Activated T-cell treated with anti-CD3 and anti-CD28 coated beads, Interleukin-2, amount 50 U/mL, for 72 hours (primary cell): ENCODE measurements around the gene PASK. TPM values are rescaled to one million over a fixed set of nuclear protein-coding genes. Genes with fewer than 3 reads are reported as not detected.

Experiments used
- ATAC-seq, 2 donors: fragments of 150-1000 bp; cut with Tn5 transposase; replicated peaks in 1 of 2; 2 replicates each; pipeline ENCODE4 v1.10.0; 2021; ENCODE audit warnings: moderate library complexity in 2 of 2, mild to moderate bottlenecking in 1 of 2
- DNase-seq, 2 donors: peaks; one replicate each; pipeline ENCODE4 v3.0.0; 2021 to 2022; ENCODE audit warnings: mixed read lengths in 1 of 2
- H3K27ac Mint-ChIP-seq: one replicate; pipeline ENCODE4 v1.8.0; 2022; ENCODE audit warnings: mild to moderate bottlenecking, moderate library complexity, mixed read lengths
- H3K27me3 Mint-ChIP-seq: one replicate; pipeline ENCODE4 v1.8.0; 2022; ENCODE audit warnings: low read depth, mixed read lengths
- H3K36me3 Mint-ChIP-seq, 2 donors: one replicate each; pipeline ENCODE4 v1.8.0; 2022; ENCODE audit warnings: mixed read lengths in 2 of 2, mild to moderate bottlenecking in 1 of 2; ENCODE audit not compliant: insufficient read depth in 2 of 2
- H3K4me1 Mint-ChIP-seq: one replicate; pipeline ENCODE4 v1.8.0; 2022; ENCODE audit warnings: low read depth, mixed read lengths
- H3K4me3 Mint-ChIP-seq, 2 donors: one replicate each; pipeline ENCODE4 v1.8.0; 2022; ENCODE audit warnings: mild to moderate bottlenecking in 2 of 2, mixed read lengths in 2 of 2, moderate library complexity in 2 of 2
- H3K9me3 Mint-ChIP-seq, 2 donors: one replicate each; pipeline ENCODE4 v1.8.0; 2022; ENCODE audit warnings: mixed read lengths in 2 of 2
- total RNA-seq, 2 donors: library from RNA; stranded (reverse); gene quantifications; one replicate each; pipeline ENCODE4 v1.2.3, GENCODE V29; 2022

The PASK gene
- total RNA-seq, 2 donors from 2014 or later = 123 to 171 TPM

DNA sequence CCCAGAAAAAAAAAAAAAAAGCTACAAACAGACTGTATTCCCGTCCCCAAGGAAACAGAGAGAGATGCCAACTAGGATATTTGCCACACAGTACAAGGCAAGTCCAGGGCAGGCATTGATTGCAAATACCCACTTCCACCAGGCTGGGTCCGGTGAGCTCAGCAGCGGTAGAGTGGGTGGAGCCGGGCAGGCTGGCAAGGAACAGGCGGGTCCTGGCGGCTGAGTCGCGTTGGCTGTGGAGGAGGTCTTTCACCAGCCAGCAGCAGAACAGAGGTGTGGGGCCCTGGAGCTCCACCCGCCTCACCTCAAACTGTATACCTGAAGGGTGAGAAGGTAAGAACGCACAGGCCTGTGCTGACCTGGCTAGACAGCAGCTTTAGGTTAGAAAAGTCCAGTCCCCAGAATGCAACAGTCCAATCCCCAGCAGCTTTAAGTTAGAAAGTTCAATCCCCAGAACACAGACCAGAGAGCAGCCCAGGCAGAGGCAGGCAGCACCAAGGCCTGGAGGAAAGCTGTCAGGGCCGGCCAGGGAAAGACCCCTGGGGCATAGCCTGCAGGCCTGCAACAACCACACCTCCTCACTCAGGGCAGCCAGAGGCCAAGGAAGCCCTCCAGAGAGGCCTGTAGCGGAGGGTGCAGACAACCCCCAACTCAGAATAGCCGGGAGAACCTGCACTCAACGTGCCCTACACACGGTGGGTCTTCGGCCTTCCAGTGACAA lies 25.3 kb downstream of the PASK start:
- H3K36me3 Mint-ChIP-seq = peaks cover 16 to 34% of the 10 kb centered on the region in 2 donors
- H3K27me3 Mint-ChIP-seq = no peaks in the 10 kb centered on the region
- H3K4me3 Mint-ChIP-seq = peak overlapping the region; percentile 71 to 80
- DNase-seq (peak; percentile 44 to 67), ATAC-seq (peak; percentile 43 to 64)
- peak overlapping the region; percentile 62 for H3K27ac Mint-ChIP-seq
- peaks cover 3 to 4% of the 10 kb centered on the region in 2 donors for H3K9me3 Mint-ChIP-seq
- H3K4me1 Mint-ChIP-seq = peaks cover 57% of the 10 kb centered on the region

DNA sequence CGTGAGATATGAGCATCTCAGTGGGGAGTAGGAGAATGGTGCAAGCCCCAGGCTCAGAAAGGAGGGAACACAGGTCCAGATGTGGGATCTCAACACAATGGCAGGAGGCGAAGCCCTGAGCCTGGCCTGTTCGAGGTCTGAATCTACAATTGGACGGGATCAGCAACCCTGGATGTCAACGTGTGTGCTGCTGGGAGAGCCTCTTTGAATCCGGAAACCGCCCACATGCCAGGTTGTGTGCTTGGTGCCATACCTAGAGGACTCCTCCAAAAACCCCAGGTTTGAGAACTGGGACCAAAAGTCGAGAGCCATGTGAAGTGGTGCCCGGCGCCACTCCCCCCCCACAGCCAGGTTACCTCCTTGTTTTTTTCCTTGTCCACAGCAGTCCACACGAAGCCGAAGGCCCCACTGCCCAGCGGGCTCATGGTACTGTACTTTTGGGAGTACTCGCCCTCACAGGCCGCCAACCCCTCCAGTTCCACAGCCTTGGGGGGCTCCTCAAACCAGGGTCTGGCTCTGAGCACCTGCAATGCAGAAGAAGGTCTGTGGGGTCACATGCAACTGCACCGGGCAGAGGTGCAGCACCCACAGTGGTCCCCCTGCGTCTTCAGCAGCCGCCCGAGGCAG lies 26.8 kb downstream of the PASK start:
- ATAC-seq = no peak
- no peak for DNase-seq
- peaks cover 3 to 4% of the 10 kb centered on the region in 2 donors for H3K9me3 Mint-ChIP-seq
- H3K36me3 Mint-ChIP-seq = peaks cover 10 to 23% of the 10 kb centered on the region in 2 donors
- H3K4me1 Mint-ChIP-seq = peaks cover 42% of the 10 kb centered on the region
- H3K27me3 Mint-ChIP-seq = no peaks in the 10 kb centered on the region
- no peak overlapping the region for H3K27ac Mint-ChIP-seq
- no peak overlapping the region for H3K4me3 Mint-ChIP-seq

DNA sequence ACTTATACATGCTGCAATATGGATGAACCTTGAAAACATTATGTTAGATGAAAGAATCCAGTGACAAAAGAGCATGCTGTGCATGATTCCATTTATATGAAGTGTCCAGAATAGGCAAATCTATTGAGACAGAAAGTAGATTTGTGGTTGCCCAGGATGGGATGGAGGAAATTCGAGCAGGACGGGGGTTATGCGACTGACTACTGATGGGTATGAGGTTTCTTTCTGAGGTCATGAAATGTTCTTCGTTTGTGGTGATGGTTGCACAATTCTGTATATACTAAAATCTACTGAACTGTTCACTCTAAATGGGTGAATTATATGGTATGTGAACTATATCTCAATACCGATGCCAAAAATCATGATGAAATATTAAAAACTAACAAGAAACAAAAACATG lies 28.3 kb downstream of the PASK start:
- Mint-ChIP-seq H3K9me3 (peaks cover 3 to 4% of the 10 kb centered on the region in 2 donors), H3K27me3 (no peaks in the 10 kb centered on the region), H3K4me3 (no peak overlapping the region), H3K27ac (peak overlapping the region; percentile 57), H3K4me1 (peaks cover 27% of the 10 kb centered on the region), H3K36me3 (peaks cover 14 to 28% of the 10 kb centered on the region in 2 donors)
- DNase-seq (no peak), ATAC-seq (no peak)

DNA sequence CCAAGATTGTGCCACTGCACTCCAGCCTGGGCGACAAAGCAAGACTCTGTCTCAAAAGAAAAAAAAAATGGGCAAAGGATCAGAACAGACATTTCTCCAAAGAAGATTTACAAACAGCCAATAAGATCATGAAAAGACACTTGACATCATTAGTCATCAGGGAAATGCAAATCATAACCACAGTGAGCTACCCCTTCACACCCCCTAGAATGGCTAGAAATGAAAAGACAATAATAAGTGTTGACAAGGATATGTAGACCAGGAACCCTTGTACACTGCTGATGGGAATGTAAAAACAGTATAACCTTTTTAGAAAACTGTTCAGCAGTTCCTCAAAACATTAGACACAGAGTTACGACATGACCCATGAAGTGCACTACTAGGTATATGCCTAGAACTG lies 28.8 kb downstream of the PASK start:
- H3K27ac Mint-ChIP-seq = no peak overlapping the region

DNA sequence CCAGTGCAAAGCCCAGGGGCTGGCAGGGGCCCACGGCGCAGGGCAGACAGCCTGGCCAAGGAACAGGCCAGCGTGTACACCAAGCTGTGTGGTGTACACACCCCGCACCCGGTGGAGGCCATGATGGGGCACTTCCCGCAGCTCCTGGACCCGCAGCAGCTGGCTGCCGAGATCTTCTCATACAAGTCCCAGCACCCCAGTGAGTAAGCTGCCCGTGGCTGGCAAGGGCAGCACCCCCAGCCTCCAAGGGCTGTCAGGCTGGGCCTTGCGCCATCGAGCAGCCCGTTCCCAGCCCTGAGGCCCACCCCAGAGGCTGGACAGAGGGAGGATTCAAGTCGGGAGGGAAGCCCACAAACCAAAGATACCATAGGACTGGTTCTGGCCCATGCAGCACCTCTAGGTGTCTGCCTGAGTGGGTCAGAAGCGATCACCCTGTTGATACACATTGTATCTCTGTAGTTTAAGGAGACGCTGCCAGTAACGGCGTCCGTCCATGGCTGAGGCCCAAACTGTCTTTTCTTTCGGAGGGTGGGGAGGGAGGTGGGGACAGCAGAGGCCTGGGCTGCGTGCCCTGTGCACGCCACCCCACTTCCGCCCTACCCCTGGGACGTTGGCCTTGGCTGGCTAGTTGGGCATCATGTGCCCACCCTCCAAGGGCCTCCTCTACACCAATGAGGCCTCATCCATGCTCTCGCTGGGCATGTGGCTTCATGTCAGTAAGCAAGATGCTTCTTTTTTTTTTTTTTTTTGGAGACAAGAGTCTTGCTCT lies 30.4 kb downstream of the PASK start:
- H3K27ac Mint-ChIP-seq = no peak overlapping the region
- no peaks in the 10 kb centered on the region for H3K27me3 Mint-ChIP-seq
- peaks cover 3 to 4% of the 10 kb centered on the region in 2 donors for H3K9me3 Mint-ChIP-seq
- H3K36me3 Mint-ChIP-seq = peaks cover 19 to 34% of the 10 kb centered on the region in 2 donors
- H3K4me3 Mint-ChIP-seq = no peak overlapping the region
- H3K4me1 Mint-ChIP-seq = peaks cover 8% of the 10 kb centered on the region
- DNase-seq (no peak), ATAC-seq (no peak)

More for the DNA sequence above, 28.8 kb downstream of the PASK start:
- Mint-ChIP-seq H3K27me3 (no peaks in the 10 kb centered on the region), H3K4me1 (peaks cover 22% of the 10 kb centered on the region), H3K4me3 (no peak overlapping the region), H3K36me3 (peaks cover 14 to 29% of the 10 kb centered on the region in 2 donors), H3K9me3 (peaks cover 3 to 4% of the 10 kb centered on the region in 2 donors)
- ATAC-seq = peak; percentile 47 to 51
- DNase-seq = no peak

DNA sequence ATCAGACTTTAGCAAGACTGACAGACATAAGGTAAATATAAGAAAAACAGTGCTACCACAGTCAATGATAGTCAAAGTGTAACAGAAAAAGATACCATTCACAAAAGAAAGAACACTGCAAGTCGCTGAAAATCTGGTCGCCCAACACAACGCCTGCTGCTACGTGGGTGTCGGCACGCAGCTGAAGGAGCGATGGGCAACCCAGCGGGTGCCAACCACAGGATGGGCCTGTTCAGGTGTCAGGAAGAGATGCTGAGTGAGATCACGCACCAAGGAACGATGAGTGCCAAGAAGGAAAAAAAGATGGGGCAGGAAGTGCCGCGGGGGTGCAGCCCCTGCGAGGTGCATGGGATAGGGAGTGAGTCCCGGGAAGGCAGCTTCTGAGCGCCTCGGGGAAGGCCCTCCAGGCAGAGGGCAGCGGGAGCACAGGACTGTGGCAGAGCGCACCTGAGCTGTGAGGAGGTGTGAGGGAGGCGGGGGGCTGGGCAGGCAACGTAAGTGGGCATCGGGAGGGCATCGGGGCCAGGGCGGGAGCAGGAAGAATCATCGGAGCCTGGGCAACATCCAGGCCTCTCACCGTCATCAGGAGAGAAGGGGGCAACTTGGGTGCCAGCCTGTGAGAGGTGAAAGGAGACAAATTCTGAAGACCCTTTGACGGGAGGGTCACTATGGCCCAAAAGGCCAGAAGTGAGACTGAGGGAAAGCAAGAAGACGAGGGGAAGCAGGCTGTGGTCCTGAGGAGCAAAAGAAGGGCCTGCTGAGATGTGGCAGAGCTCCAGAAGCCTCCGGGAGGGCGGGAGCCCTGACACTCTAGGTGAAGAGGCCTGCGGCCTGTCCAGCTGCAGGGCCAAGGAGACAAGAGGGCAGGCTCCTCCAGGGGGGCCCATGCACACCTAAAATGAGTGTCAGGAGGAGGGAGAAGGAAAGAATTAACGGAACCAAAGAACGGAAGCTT lies 32.4 kb downstream of the PASK start:
- Mint-ChIP-seq H3K27me3 (no peaks in the 10 kb centered on the region), H3K27ac (peak overlapping the region; percentile 70), H3K36me3 (peaks cover 22 to 39% of the 10 kb centered on the region in 2 donors), H3K9me3 (peaks cover 3 to 4% of the 10 kb centered on the region in 2 donors), H3K4me1 (peaks cover 18% of the 10 kb centered on the region), H3K4me3 (no peak overlapping the region)
- ATAC-seq (no peak), DNase-seq (no peak)

DNA sequence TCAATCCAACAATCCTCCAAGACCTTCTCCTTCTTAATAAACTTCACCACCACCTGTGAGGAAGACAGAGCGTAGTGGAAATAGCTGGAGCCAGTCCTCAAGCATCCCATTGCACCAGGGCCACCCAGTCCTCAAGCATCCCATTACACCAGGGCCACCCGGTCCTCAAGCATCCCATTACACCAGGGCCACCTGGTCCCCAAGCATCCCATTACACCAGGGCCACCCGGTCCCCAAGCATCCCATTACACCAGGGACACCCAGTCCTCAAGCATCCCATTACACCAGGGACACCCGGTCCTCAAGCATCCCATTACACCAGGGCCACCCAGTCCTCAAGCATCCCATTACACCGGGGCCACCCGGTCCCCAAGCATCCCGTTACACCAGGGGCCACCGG lies 33.9 kb downstream of the PASK start:
- no peak for DNase-seq
- no peak for ATAC-seq
- Mint-ChIP-seq H3K36me3 (peaks cover 17 to 30% of the 10 kb centered on the region in 2 donors), H3K4me1 (peaks cover 20% of the 10 kb centered on the region), H3K27ac (peak overlapping the region; percentile 43), H3K27me3 (no peaks in the 10 kb centered on the region), H3K4me3 (no peak overlapping the region), H3K9me3 (no peaks in the 10 kb centered on the region)

DNA sequence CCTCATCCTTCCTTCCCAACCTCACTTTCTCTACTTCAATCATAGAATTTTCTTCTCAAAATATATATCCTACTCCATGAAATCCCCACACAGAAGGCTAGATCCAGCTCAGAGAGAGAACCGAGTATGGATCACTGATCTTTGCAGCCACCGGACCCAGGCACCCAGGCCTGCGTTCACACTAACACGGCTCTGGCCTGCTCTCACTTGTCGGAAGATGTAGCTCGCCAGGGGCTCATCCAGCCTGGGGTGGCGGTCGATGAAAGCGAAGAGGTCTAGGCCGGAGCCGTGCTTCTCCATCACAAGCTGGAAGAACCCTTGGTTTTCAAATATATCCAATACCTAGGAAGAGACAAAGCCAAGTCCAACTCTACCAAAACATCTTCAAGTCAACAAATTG lies 34.4 kb downstream of the PASK start:
- no peak overlapping the region for H3K4me3 Mint-ChIP-seq
- H3K27ac Mint-ChIP-seq = peak overlapping the region; percentile 43

DNA sequence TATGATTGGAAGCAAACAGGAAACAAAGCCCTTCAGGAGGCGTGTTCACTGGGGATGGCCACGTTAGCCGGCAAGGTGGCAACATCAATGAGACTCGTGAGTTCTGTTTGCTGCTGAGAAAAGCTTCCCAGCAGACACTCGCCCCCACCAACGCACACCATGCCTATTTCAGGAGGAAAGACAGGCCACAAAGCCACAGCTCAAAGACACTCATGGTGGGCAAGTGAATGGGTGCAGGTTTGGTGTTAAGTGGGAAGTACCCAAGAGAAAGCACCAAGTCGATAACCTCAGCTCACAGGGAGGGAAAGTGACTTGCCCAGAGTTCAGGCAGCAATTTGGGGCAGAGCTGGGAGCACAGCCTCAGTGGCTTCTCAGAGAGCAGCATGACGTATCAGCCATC lies 36.7 kb downstream of the PASK start:
- DNase-seq (peak; percentile 67 to 73), ATAC-seq (peak; percentile 76 to 78)
- Mint-ChIP-seq H3K36me3 (peaks cover 24 to 42% of the 10 kb centered on the region in 2 donors), H3K27ac (peak overlapping the region; percentile 11), H3K27me3 (no peaks in the 10 kb centered on the region), H3K9me3 (no peaks in the 10 kb centered on the region), H3K4me3 (peak overlapping the region; percentile 67 to 84), H3K4me1 (peaks cover 44% of the 10 kb centered on the region)

More for the DNA sequence above, 34.4 kb downstream of the PASK start:
- Mint-ChIP-seq H3K27me3 (no peaks in the 10 kb centered on the region), H3K4me1 (peaks cover 22% of the 10 kb centered on the region), H3K9me3 (no peaks in the 10 kb centered on the region), H3K36me3 (peaks cover 20 to 30% of the 10 kb centered on the region in 2 donors)
- ATAC-seq (no peak), DNase-seq (no peak)

DNA sequence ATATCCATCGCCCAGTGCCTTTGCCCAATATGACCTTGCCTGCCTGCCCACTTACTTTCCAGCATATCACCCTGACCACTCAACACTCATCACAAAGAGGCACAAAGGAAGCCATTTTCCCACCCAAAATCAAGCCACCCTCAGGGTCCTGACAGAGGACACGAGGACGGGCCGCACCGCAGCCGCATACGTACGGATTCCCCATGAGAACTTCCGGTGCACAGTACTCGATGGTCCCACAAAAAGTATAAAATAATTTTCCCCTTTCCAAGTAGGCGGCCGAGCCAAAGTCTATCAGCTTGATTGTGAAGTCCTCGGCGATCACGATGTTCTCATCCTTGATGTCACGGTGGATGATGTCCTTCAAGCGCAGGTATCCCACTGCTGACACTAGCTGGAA lies 37.2 kb downstream of the PASK start:
- DNase-seq = no peak
- H3K27me3 Mint-ChIP-seq = no peaks in the 10 kb centered on the region
- peaks cover 44% of the 10 kb centered on the region for H3K4me1 Mint-ChIP-seq
- peak overlapping the region; percentile 67 to 84 for H3K4me3 Mint-ChIP-seq
- peak overlapping the region; percentile 11 for H3K27ac Mint-ChIP-seq
- peaks cover 24 to 42% of the 10 kb centered on the region in 2 donors for H3K36me3 Mint-ChIP-seq
- no peak for ATAC-seq
- no peaks in the 10 kb centered on the region for H3K9me3 Mint-ChIP-seq

DNA sequence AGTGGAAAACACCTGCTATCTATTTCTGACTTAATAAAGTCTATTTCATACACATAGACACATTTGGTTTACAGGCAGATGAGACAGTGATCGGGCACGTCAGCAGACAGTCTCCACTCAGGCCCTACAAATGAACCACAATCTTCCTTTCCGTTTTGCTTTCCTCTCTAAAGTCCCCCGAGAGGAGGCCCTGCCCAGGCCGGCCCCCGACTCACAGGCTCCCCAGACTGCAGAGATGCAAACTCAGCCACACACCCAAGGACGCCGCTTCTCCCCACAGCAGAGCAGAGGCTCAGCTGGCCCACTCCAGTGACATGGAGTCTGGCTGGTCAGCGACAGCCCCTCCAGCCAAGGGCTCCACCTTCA lies 37.8 kb downstream of the PASK start:
- peak in 1 of 2 donors; percentile 22 for ATAC-seq
- peaks cover 21 to 44% of the 10 kb centered on the region in 2 donors for H3K36me3 Mint-ChIP-seq
- DNase-seq = no peak
- H3K4me3 Mint-ChIP-seq = peak overlapping the region; percentile 67 to 84
- H3K4me1 Mint-ChIP-seq = peaks cover 46% of the 10 kb centered on the region
- no peaks in the 10 kb centered on the region for H3K9me3 Mint-ChIP-seq
- H3K27ac Mint-ChIP-seq = peak overlapping the region; percentile 11
- H3K27me3 Mint-ChIP-seq = no peaks in the 10 kb centered on the region
